Fibroblast of lung (primary cell): ENCODE measurements around the gene GALNT7. TPM values are rescaled to one million over a fixed set of nuclear protein-coding genes. Genes with fewer than 3 reads are reported as not detected.

Experiments
- DNase-seq, 2 donors: peaks; one replicate each; pipeline versions ENCODE4 v3.0.0 to v3.0.0-alpha.2; 2010; ENCODE audit warnings: low read depth in 2 of 2
- H2AFZ ChIP-seq: 2 replicates; pipeline ENCODE4 v1.5.1; 2012; ENCODE audit warnings: low read length, control low read depth, inconsistent platforms
- H3K27ac ChIP-seq: 2 replicates; pipeline ENCODE4 v1.5.1; 2011; ENCODE audit warnings: low read length, control low read depth; ENCODE audit not compliant: insufficient read depth
- H3K27me3 ChIP-seq: 2 replicates; pipeline ENCODE4 v1.5.1; 2011; ENCODE audit warnings: mild to moderate bottlenecking, low read length; ENCODE audit not compliant: control insufficient read depth, insufficient read depth
- H3K36me3 ChIP-seq: 2 replicates; pipeline ENCODE4 v1.5.1; 2011; ENCODE audit warnings: low read length; ENCODE audit not compliant: control insufficient read depth, insufficient read depth
- H3K4me1 ChIP-seq: 2 replicates; pipeline ENCODE4 v1.5.1; 2011; ENCODE audit warnings: low read length; ENCODE audit not compliant: control insufficient read depth, insufficient read depth; ENCODE audit errors: extremely low read depth
- H3K4me2 ChIP-seq: 2 replicates; pipeline ENCODE4 v1.5.1; 2011; ENCODE audit warnings: low read length, control low read depth; ENCODE audit not compliant: insufficient read depth; ENCODE audit errors: extremely low read depth
- H3K4me3 ChIP-seq, 4 experiments: fragments of 200-600 bp in 1 of 4; sonication (generic) in 1 of 4; replicated peaks in 1 of 4; 2 replicates each; pipeline ENCODE4 v1.5.1; 2011 to 2016; ENCODE audit warnings: low read length in 4 of 4, low read depth in 3 of 4, mild to moderate bottlenecking in 3 of 4, control low read depth in 2 of 4, inconsistent platforms in 1 of 4, mixed read lengths in 1 of 4; ENCODE audit not compliant: insufficient read depth in 1 of 4; ENCODE audit errors: control extremely low read depth in 1 of 4
- H3K79me2 ChIP-seq: 2 replicates; pipeline ENCODE4 v1.5.1; 2012; ENCODE audit warnings: mild to moderate bottlenecking, low read length, inconsistent platforms; ENCODE audit not compliant: control insufficient read depth, insufficient read depth
- H3K9ac ChIP-seq: 2 replicates; pipeline ENCODE4 v1.5.1; 2011; ENCODE audit warnings: mild to moderate bottlenecking, low read length, control low read depth; ENCODE audit not compliant: insufficient read depth
- H3K9me3 ChIP-seq: 2 replicates; pipeline ENCODE4 v1.5.1; 2012; ENCODE audit warnings: low read depth, low read length; ENCODE audit not compliant: control insufficient read depth, insufficient read depth
- H4K20me1 ChIP-seq: 2 replicates; pipeline ENCODE4 v1.5.1; 2011; ENCODE audit warnings: low read length; ENCODE audit not compliant: control insufficient read depth, insufficient read depth; ENCODE audit errors: extremely low read depth
- EZH2 ChIP-seq: IDR thresholded peaks from 2 replicates; pipeline ENCODE4 v1.5.1; 2012; ENCODE audit warnings: low read length, control low read depth, mild to moderate bottlenecking; ENCODE audit errors: missing control alignments
- polyA plus RNA-seq, 2 donors: library from polyadenylated mRNA; depleted of rRNA in 1 of 2; stranded (reverse) in 1 of 2; unstranded in 1 of 2; fragments of >200 nt; gene quantifications; 2 replicates each; pipeline ENCODE4 v1.2.1, GENCODE V29; 2011 to 2012; ENCODE audit warnings: missing spikeins in 1 of 2
- total RNA-seq: library from RNA; depleted of rRNA; stranded (reverse); fragments of >200 nt; gene quantifications from 2 replicates; pipeline ENCODE4 v1.2.1, GENCODE V29; 2014
- TF ChIP-seq, protein P1 (sequence below), 2 donors: IDR thresholded peaks in 1 of 2; conservative IDR thresholded peaks in 1 of 2; 1 replicate in 1 of 2; 2 replicates in 1 of 2; pipeline ENCODE4 v1.5.1; 2011 to 2012; ENCODE audit warnings: low read length in 2 of 2, control low read depth in 1 of 2, inconsistent platforms in 1 of 2, low read depth in 1 of 2, mild to moderate bottlenecking in 1 of 2

Gene GALNT7
- total and polyA plus RNA-seq, 2 donors (not counting 1 experiment from before 2014, with no cell fraction given) = 40.4 to 45.4 TPM

GRCh38 chr4:173371292-173372192, 202.9 kb downstream of the GALNT7 start:
- Histone ChIP-seq H3K27ac (peak overlapping the region; percentile 73), H4K20me1 (no peaks in the 10 kb centered on the region), H3K79me2 (peaks cover 38% of the 10 kb centered on the region), H3K27me3 (no peaks in the 10 kb centered on the region), H3K9me3 (no peaks in the 10 kb centered on the region), H3K9ac (peak overlapping the region; percentile 48), H3K4me3 (peak overlapping the region; percentile 93 to 97 (median 94)), H3K4me1 (peaks cover 2% of the 10 kb centered on the region), H3K4me2 (peak overlapping the region; percentile 88), H2AFZ (peak overlapping the region; percentile 33), H3K36me3 (peaks cover 1% of the 10 kb centered on the region)
- peak; percentile 72 to 74 for DNase-seq
- TF ChIP-seq, protein P1, sequence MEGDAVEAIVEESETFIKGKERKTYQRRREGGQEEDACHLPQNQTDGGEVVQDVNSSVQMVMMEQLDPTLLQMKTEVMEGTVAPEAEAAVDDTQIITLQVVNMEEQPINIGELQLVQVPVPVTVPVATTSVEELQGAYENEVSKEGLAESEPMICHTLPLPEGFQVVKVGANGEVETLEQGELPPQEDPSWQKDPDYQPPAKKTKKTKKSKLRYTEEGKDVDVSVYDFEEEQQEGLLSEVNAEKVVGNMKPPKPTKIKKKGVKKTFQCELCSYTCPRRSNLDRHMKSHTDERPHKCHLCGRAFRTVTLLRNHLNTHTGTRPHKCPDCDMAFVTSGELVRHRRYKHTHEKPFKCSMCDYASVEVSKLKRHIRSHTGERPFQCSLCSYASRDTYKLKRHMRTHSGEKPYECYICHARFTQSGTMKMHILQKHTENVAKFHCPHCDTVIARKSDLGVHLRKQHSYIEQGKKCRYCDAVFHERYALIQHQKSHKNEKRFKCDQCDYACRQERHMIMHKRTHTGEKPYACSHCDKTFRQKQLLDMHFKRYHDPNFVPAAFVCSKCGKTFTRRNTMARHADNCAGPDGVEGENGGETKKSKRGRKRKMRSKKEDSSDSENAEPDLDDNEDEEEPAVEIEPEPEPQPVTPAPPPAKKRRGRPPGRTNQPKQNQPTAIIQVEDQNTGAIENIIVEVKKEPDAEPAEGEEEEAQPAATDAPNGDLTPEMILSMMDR (conservative IDR thresholded peaks at IDR 0.05 in 1 of 2, IDR thresholded peaks at IDR 0.05 in 1 of 2; ENCODE audit: low read depth in 1 of 2, low read length in 2 of 2) = no peak
- no peak for TF ChIP-seq EZH2

Other genes with a start within 250 kb of the GALNT7 start
- gene HMGB2, start 165.5 kb downstream of the GALNT7 start, total RNA-seq = 57.0 and 183 TPM in 2 replicates
- 123 and 215 TPM in 2 replicates for gene HMGB2, start 165.5 kb downstream of the GALNT7 start, polyA plus RNA-seq
- gene SAP30, start 202.1 kb downstream of the GALNT7 start, total RNA-seq = 33.4 and 101 TPM in 2 replicates
- gene SAP30, start 202.1 kb downstream of the GALNT7 start, polyA plus RNA-seq = 32.5 and 33.6 TPM in 2 replicates
- gene SCRG1, start 230.3 kb downstream of the GALNT7 start, total RNA-seq = 0.17 and 1.0 TPM in 2 replicates
- 0.20 and 0.39 TPM in 2 replicates for gene SCRG1, start 230.3 kb downstream of the GALNT7 start, polyA plus RNA-seq